Lower lobe of right lung (tissue), 2 donors: ENCODE results near the gene EPG5. TPM values are rescaled to one million over a fixed set of nuclear protein-coding genes. Genes with fewer than 3 reads are reported as not detected.

Experiments
- ATAC-seq, 2 donors: fragments of 200-7000 bp; cut with Tn5 transposase; one replicate each; pipeline ENCODE4 v1.9.1; 2020 to 2022; ENCODE audit warnings: mild to moderate bottlenecking in 2 of 2, moderate library complexity in 2 of 2
- DNase-seq: peaks from one replicate; pipeline ENCODE4 v3.0.0-alpha.2; 2020
- H3K27ac ChIP-seq: fragments of 200-600 bp; one replicate; pipeline ENCODE4 v1.8.0; 2022
- H3K27me3 ChIP-seq: fragments of 200-600 bp; one replicate; pipeline ENCODE4 v1.8.0; 2022; ENCODE audit warnings: low read depth
- H3K36me3 ChIP-seq: fragments of 200-600 bp; one replicate; pipeline ENCODE4 v1.8.0; 2022; ENCODE audit warnings: mild to moderate bottlenecking
- H3K4me1 ChIP-seq: fragments of 200-600 bp; one replicate; pipeline ENCODE4 v1.8.0; 2022
- H3K4me3 ChIP-seq: fragments of 200-600 bp; one replicate; pipeline ENCODE4 v1.8.0; 2022; ENCODE audit warnings: mild to moderate bottlenecking
- H3K9me3 ChIP-seq: fragments of 200-600 bp; one replicate; pipeline ENCODE4 v1.8.0; 2022
- CTCF ChIP-seq: fragments of 200-600 bp; IDR thresholded peaks from one replicate; pipeline ENCODE4 v1.8.0; 2022; ENCODE audit warnings: antibody characterized with exemption, mild to moderate bottlenecking
- intact Hi-C: fragments of 100-400 bp; cut with DNase I; formaldehyde crosslinking; loops from one replicate; pipeline ENCODE4 v1.11.0; 2022
- total RNA-seq: library from RNA; stranded (reverse); fragmentation: NEBNext Ultra II Directional; extraction: Animal tissue kit (Norgen Biotek cat#: 25700); gene quantifications from one replicate; pipeline ENCODE4 v1.2.1, GENCODE V29; 2021
- donor health status: DM: no; HTN: yes; CAD: no; lungs with severe emphysema.

EPG5 gene
- total RNA-seq, 1 donor from 2014 or later, result 38.8 TPM

GRCh38 chr18:45876161-45876560 lies 91.0 kb downstream of the EPG5 start:
- Histone ChIP-seq H3K36me3 (peaks cover 85% of the 10 kb centered on the region), H3K4me1 (no peaks in the 10 kb centered on the region), H3K27me3 (no peaks in the 10 kb centered on the region), H3K27ac (no peak overlapping the region), H3K4me3 (no peak overlapping the region), H3K9me3 (no peaks in the 10 kb centered on the region)
- TF ChIP-seq CTCF, result no peak
- intact Hi-C loops, result no loop called here
- no peak for ATAC-seq
- DNase-seq, result no peak

- no peak for DNase-seq
- TF ChIP-seq CTCF, result no peak
- no peaks in the 10 kb centered on the region for H3K27me3 ChIP-seq
- intact Hi-C loops, result no loop called here
- no peak overlapping the region for H3K4me3 ChIP-seq
- H3K27ac ChIP-seq, result no peak overlapping the region
- no peak for ATAC-seq
- peaks cover 88% of the 10 kb centered on the region for H3K36me3 ChIP-seq
- no peaks in the 10 kb centered on the region for H3K9me3 ChIP-seq
- H3K4me1 ChIP-seq, result no peaks in the 10 kb centered on the region
Measured at GRCh38 chr18:45874491-45875184, 92.5 kb downstream of the EPG5 start.

- no peak for ATAC-seq
- Histone ChIP-seq H3K36me3 (peaks cover 95% of the 10 kb centered on the region), H3K4me1 (no peaks in the 10 kb centered on the region), H3K27me3 (no peaks in the 10 kb centered on the region), H3K27ac (no peak overlapping the region), H3K9me3 (no peaks in the 10 kb centered on the region), H3K4me3 (no peak overlapping the region)
- no peak for TF ChIP-seq CTCF
- DNase-seq, result no peak
- intact Hi-C loops, result no loop called here
Measured at GRCh38 chr18:45871431-45872084, 95.6 kb downstream of the EPG5 start.

- H3K9me3 ChIP-seq, result no peaks in the 10 kb centered on the region
- intact Hi-C loops, result no loop called here
- H3K36me3 ChIP-seq, result peaks cover 96% of the 10 kb centered on the region
- no peaks in the 10 kb centered on the region for H3K27me3 ChIP-seq
- no peak for TF ChIP-seq CTCF
- H3K27ac ChIP-seq, result no peak overlapping the region
- no peaks in the 10 kb centered on the region for H3K4me1 ChIP-seq
- ATAC-seq, result no peak
- H3K4me3 ChIP-seq, result no peak overlapping the region
- DNase-seq, result no peak
Measured at GRCh38 chr18:45870419-45870818, 96.7 kb downstream of the EPG5 start.

- TF ChIP-seq CTCF, result no peak
- DNase-seq (no peak), ATAC-seq (no peak)
- Histone ChIP-seq H3K9me3 (no peaks in the 10 kb centered on the region), H3K4me3 (no peak overlapping the region), H3K27me3 (no peaks in the 10 kb centered on the region), H3K36me3 (peaks cover 99% of the 10 kb centered on the region), H3K4me1 (no peaks in the 10 kb centered on the region), H3K27ac (no peak overlapping the region)
- intact Hi-C loops, result no loop called here
Measured at GRCh38 chr18:45865466-45865865, 101.7 kb downstream of the EPG5 start.
